DOHH2 (cell line): ENCODE data around the gene PMIS2.

Experiments used
- EZH2phosphoT487 ChIP-seq: fragments of 200-600 bp; sonication (generic); IDR thresholded peaks from 2 replicates; pipeline ENCODE4 v1.6.1; 2017; ENCODE audit warnings: borderline replicate concordance, mild to moderate bottlenecking, antibody characterized with exemption, low read length, moderate library complexity, mixed read lengths
- TF ChIP-seq, protein P1 (sequence below): fragments of 200-600 bp; sonication (generic); IDR thresholded peaks from one replicate; pipeline ENCODE4 v1.5.1; 2014; ENCODE audit warnings: antibody characterized with exemption, mild to moderate bottlenecking, low read depth, low read length; ENCODE audit not compliant: poor library complexity, severe bottlenecking

DNA sequence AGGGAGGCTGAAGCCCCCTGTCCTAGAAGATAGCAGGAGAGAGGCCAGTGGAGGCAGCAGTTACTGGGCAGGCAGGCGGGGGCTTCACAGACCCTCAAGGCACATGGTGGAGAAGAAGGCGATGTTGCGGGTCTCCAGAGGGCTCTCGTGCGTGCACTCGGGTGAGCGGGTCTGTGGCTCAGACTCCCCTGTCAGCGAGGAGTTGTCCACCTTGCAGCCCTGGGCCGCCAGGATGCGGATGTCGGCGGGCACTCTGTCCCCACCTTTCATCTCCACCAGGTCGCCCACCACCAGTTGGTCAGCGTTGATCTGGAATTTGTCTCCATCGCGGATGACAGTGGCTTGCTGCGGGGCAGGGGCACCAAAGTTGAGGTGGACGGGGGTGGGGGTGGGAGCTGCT, 25.7 kb upstream of the PMIS2 start:
- TF ChIP-seq, protein P1, sequence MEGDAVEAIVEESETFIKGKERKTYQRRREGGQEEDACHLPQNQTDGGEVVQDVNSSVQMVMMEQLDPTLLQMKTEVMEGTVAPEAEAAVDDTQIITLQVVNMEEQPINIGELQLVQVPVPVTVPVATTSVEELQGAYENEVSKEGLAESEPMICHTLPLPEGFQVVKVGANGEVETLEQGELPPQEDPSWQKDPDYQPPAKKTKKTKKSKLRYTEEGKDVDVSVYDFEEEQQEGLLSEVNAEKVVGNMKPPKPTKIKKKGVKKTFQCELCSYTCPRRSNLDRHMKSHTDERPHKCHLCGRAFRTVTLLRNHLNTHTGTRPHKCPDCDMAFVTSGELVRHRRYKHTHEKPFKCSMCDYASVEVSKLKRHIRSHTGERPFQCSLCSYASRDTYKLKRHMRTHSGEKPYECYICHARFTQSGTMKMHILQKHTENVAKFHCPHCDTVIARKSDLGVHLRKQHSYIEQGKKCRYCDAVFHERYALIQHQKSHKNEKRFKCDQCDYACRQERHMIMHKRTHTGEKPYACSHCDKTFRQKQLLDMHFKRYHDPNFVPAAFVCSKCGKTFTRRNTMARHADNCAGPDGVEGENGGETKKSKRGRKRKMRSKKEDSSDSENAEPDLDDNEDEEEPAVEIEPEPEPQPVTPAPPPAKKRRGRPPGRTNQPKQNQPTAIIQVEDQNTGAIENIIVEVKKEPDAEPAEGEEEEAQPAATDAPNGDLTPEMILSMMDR, result no peak
- no peak for TF ChIP-seq EZH2phosphoT487
